HEK293T (cell line): ENCODE measurements around the gene ZNF497.

Experiments used
- CTBP1 ChIP-seq: fragments of 450-650 bp; IDR thresholded peaks from 2 replicates; pipeline ENCODE4 v1.6.1; 2016; ENCODE audit warnings: borderline replicate concordance
- FOXA1 ChIP-seq: fragments of 450-650 bp; IDR thresholded peaks from 2 replicates; pipeline ENCODE4 v1.6.1; 2016; ENCODE audit warnings: mild to moderate bottlenecking
- FOXM1 ChIP-seq: fragments of 450-650 bp; IDR thresholded peaks from 2 replicates; pipeline ENCODE4 v1.6.1; 2017; ENCODE audit warnings: mild to moderate bottlenecking, borderline replicate concordance
- LEF1 ChIP-seq: fragments of 450-650 bp; IDR thresholded peaks from 2 replicates; pipeline ENCODE4 v1.6.1; 2017; ENCODE audit warnings: mild to moderate bottlenecking, borderline replicate concordance
- NFRKB ChIP-seq: fragments of 450-650 bp; IDR thresholded peaks from 2 replicates; pipeline ENCODE4 v1.6.1; 2016; ENCODE audit warnings: mild to moderate bottlenecking, moderate library complexity
- SP1 ChIP-seq: fragments of 450-650 bp; IDR thresholded peaks from 2 replicates; pipeline ENCODE4 v1.6.1; 2017
- SUZ12 ChIP-seq: fragments of 450-650 bp; IDR thresholded peaks from 2 replicates; pipeline ENCODE4 v1.6.1; 2016; ENCODE audit warnings: mild to moderate bottlenecking
- ZNF384 ChIP-seq: fragments of 450-650 bp; IDR thresholded peaks from 2 replicates; pipeline ENCODE4 v1.6.1; 2016

DNA sequence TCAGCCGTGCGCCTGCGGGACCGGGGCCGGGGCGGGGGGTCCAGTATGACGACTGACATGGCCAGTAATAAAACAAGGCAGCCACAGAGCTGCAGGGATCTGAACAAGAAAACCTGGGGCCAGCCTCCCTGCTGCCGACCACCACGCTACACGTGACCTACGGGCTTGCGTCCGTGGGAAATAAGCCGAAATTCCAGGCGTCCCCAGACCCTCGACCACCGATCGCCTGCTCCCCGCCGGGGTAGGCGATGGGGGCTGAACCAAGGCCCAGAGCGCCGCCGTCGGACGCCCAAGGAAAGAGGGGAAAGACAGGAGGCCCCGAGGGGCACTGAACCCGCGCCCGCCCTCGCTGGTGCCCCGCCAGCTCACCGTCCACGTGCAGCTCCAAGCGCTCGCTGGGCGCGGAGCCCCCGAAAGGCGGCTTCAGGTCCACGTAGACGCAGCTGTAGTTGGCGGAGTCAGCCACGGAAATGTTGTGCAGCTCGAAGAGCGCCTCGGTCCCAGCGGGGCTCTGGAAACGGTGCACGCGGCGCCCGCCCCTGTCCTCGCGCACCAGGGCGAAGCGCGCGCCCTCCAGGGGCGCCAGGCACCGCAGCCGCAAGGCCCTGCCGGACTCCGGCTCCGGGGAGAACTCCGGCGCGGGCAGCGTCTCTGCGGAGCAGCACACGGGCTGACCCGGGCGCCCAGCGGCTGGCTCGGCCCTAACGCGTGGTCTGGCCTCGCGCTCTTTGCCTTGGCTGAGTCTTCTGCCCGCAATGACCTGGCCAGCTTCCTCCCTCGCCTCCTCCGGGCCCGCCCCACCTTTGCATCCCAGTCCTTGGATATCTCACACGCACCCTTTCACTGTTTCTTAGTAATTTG is 12.3 kb downstream of the ZNF497 start:
- TF ChIP-seq LEF1 (no peak), CTBP1 (no peak), NFRKB (no peak), FOXM1 (no peak), ZNF384 (no peak), SUZ12 (no peak), SP1 (no peak), FOXA1 (no peak)
